NCI-H226 (cell line): ENCODE data around the gene DRC7.
"Not testable (repeated sequence)": the region's sequence is repeated elsewhere in the genome, so short reads cannot be mapped to it uniquely, and the experiment has no call there.

Experiments
- DNase-seq: peaks from one replicate; pipeline ENCODE4 v3.0.0-alpha.2; 2015

The DRC7 gene

GRCh38 chr16:57695680-57696069 is 1.1 kb downstream of the DRC7 start:
- DNase-seq, result no peak

- DNase-seq, result no peak
These were observed 1.6 kb downstream of the DRC7 start for GRCh38 chr16:57696240-57696639.

DNA sequence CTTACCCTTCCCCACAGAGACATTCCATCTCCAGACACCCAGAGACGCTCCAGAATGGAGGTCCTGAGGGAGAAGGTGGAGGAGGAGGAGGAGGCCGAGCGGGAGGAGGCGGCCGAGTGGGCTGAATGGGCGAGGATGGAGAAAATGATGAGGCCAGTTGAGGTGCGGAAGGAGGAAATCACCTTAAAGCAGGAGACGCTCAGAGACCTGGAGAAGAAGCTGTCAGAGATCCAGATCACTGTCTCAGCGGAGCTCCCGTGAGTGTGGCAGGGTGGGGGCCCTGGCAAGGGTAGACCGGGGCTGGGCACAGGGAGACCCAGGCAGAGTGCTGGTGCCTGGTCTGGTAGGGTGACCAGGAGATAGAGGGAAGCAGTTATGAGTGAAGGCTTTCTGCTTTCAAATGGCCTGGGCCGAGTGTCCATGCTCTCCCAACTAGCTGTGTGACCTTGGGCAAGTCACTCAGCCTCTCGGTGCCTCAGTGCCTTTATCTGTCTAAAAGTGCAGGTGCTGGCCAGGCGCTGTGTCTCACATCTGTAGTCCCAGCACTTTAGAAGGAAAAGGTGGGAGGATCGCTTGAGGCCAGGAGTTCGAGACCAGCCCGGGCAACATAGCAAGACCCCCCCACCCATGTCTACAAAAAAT is 3.4 kb downstream of the DRC7 start:
- no peak for DNase-seq

DNA sequence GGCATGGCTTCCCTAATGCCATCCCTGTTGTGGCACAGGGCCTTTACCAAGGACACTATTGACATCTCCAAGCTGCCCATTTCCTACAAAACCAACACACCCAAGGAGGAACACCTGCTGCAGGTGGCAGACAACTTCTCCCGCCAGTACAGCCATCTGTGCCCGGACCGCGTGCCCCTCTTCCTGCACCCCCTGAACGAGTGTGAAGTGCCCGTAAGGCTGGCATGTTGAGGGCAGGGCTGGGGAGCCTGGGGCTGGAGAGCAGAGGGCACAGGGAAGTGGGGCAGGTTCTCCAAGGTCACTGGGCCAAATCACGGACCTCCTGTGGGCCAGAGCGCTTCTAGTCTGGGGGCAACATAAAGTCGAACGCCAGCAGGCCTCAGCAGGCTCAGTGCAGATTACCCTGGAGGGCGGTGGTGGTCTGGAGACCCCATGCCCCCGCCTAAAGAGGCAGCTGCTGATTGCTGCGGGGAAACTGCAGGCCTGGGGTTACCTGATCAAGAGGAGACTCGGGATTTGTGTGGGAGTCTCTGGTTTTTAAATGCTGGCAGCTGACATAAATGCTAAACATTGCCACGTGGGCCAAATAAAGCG is 4.3 kb downstream of the DRC7 start:
- DNase-seq, result no peak

GRCh38 chr16:57699481-57699880 is 4.9 kb downstream of the DRC7 start:
- no peak for DNase-seq

- no peak for DNase-seq
These were observed 5.3 kb downstream of the DRC7 start for GRCh38 chr16:57699899-57700298.

DNA sequence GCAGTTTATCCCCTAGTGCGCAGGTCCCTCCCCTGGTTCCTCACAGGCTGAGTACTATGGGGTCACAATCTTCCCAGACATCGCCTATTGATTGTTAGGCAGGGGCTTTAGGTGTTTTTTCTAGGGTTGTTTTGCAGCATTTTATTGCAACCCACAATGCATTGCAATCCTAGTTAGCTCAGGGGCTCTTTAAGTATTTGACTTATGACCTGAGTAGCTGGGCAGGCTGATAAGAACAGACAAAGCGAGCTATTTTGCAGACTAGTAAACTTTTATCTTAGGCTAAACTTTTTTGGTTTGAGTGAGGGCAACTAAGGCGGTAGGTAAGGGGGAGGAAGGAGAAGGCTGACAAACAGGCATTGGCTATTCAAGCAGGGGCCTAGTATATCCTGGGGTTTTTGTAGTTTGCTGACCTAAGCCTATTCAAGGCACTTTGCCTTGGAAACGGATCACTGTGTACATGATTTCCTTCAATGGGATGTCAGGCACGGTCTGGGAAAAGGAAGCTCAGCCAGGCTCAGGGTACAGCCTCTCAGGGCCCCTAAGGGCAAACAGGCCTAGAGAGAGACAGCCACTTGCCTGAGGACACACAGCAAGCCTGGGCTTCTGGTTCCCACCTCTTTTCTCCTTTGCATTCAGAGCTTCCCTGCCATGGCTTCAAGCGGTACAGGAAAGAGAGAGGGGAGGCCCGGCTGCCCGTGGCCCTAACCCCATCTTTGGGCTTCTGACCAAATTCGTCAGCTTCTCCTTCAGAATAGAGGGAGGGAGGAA is 6.4 kb downstream of the DRC7 start:
- DNase-seq, result no peak

DNA sequence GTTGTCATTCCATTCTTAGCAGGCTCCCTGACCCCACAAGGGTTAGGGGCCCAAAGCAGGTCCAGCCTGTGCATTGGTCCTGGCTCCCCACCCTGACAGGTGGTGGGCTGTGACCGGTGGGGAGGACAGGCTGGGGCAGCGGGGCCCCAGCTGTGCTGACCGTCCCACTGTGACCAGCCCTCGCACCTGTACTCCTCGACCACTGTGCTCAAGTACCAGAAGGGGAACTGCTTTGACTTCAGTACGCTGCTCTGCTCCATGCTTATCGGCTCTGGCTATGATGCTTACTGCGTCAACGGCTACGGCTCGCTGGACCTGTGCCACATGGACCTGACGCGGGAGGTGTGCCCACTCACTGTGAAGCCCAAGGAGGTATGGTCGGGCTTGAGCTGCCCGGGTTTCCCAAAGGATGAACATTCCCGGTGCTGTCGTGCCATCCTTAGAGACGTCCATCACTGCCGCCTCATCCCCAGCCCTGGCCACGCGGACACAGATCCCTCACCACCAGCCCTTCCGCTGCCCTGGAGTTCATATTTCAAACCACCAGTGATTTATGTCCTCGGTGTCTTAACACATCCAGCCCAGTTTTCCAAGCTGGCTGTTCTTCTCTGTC is 7.3 kb downstream of the DRC7 start:
- DNase-seq, result no peak

DNA sequence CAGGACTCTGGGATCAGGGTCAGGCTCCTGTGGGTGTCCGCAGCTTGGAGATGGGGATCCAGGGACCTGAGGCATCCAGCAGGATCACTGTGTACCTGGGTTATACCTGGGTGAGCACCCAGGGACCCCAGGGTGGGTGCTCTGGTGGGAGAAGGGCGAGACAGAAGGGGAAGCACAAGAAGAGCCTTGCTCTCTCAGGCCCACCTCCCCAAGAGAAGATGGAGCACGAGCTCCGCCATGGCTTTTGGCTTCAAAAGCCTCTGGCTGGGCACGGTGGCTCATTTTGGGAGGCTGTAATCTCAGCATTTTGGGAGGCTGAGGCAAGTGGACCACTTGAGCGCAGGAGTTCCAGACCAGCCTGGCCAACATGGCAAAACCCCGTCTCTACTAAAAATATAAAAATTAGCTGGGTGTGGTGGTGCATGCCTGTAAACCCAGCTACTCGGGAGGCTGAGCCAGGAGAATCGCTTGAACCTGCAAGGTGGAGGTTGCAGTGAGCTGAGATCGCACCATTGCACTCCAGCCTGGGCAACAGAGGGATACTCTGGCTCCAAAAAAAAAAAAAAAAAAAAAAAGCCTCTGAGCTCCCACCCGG is 8.9 kb downstream of the DRC7 start:
- no peak for DNase-seq

DNA sequence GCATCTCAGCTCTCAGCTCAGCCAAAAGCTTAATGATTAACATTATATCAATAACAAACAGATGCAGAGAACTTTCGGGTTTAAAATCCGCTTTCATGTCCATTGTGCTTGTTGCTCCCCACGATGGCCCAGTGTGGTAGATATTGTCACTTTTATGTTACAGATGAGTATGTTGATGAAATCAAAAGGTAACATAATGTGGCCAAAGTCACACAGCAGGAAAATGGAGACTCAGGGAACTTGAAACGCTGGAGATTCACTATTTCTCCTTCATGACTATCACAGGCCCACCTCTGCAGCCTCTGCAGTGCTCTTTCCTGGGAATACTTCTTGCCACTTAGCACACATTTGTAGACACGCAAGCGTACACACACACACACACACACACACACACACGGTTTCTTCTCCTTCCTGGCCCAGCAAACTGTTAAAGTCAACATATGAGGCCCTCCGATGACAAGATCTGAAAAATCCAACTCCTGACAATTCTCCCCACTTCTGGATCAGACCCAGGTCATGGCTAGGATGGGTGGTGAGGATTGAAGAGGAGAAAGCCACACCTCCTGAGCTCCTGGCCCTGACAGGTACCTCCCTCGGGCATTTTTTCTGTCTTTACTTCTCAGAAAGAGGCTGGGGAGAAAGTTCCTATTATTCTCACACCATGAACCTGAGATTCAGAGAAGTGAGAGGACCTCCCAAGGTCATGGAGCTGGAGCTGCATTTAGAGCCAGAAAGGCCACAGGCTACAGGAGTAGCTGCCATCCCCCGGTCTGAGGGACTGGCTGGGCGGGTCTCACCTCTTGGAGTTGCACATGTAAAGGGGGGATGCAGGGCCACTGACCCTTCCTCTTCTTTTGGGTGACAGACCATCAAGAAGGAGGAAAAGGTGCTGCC is 9.7 kb downstream of the DRC7 start:
- no peak for DNase-seq

GRCh38 chr16:57704905-57705852 is 10.6 kb downstream of the DRC7 start:
- no peak for DNase-seq

DNA sequence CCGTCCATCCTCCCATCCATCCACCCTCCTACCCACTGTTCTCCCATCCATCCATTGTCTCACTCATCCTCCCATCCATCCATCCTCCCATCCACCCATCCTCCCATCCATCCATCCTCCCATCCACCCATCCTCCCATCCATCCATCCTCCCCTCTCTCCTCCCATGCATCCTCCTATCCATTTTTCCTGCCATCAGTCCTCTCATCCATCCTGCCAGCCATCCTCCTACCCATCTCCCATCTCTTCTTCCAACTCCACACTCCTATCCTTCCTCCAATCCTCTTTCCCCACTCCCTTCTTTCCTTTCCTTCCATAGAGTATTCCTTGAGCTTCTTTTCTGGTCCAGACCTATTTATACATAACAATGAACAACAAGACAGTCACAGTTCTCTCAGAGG is 12.1 kb downstream of the DRC7 start:
- DNase-seq, result no peak

- DNase-seq, result no peak
These were observed 12.7 kb downstream of the DRC7 start for GRCh38 chr16:57707331-57707730.

DNA sequence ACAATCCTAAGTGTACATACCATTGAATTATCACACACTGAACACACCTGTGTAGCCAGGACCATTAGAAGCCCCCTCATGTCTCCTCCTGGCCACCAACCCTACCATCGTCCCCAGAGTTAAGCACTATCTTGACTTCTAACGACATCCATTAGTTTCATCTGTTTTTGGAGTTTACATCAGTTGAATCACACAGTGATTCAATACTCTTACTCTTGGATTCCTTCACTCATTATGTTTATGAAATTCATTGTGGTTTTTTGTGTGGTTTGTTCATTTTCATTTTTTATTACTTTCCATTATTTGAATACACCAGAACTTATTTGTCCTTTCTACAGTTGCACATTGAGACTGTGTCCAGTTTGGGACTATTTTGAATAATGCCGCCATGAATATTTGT is 13.6 kb downstream of the DRC7 start:
- DNase-seq, result no peak

- no peak for DNase-seq
These were observed 15.1 kb downstream of the DRC7 start for GRCh38 chr16:57709663-57710062.

- no peak for DNase-seq
These were observed 16.7 kb downstream of the DRC7 start for GRCh38 chr16:57711346-57711745.

DNA sequence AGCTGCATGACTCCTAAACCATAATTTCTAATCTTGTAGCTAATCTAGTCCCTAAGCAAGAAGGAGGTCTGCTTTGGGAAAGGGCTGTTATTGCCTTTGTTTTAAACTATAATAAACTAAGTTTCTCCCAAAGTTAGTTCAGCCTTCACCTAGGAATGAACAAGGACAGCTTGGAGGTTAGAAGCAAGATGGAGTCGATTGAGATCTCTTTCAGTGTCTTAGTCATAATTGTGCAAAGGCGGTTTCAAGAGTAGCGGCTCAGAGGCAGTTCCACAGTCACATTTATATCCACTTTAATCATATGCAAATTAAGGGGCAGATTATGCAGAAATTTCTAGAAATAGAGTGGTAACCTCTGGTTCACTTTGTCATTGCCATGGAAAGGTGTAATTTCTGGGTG is 17.4 kb downstream of the DRC7 start:
- DNase-seq, result no peak

GRCh38 chr16:57712569-57712968 is 18.0 kb downstream of the DRC7 start:
- DNase-seq, result not testable (repeated sequence)

DNA sequence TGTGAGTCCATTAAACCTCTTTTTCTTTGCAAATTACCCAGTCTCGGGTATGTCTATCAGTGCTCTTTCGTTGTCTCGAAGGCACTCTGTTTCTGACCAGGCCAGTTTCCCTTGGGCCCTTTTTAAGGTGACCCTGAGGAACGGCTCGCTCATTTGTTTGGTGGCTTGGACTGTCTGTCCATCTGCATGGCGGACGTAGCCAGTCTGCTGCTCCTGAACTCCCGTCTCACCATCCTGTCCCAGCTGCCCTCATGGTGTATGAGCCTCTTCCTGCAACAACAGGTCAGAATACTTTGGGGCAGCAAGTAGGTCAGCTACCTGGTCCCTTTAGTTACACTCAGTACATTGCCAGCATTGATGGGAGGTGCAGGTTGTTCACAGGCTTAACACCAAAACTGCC is 19.0 kb downstream of the DRC7 start:
- DNase-seq, result no peak

DNA sequence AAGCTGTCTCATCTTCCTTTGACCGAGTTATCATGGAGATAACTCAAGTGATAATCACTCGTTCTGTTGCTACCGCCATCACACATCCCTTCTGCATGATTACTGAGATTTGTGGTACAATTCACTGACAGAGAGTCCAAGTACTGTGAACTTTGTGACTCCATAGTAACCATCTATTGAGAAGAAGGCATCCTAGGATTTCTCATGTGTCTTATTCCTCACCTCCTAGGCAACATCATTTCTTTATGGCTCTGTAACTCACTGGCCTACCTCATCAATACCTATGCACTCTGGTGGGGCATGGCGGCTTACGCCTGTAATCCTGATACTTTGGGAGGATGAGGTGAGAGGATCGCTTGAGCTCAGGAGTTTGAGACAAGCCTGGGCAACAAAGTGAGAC is 19.4 kb downstream of the DRC7 start:
- DNase-seq, result no peak

DNA sequence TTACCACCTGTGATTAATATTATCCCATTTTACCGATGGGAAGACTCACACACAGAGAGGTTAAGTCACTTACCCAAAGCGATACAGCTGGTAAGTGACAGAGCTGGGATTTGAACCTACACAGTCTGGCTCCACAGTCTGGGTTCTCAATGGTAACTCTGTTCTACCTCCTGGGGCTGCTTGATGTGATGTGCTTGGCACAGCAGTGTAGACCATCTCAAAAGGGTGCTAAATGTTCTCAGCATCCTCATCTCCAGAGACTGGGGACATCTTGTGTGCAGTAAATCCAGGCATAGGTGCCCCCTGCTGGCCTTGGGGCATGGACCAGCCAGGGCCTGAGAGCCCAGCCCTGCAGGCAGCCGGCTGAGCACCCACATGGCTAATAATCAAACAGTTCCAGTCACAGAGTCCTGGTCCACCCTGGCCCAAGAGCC is 25.6 kb downstream of the DRC7 start:
- peak; percentile 25 for DNase-seq
